B cell (primary cell): ENCODE results near the gene DLAT. TPM values are rescaled to one million over a fixed set of nuclear protein-coding genes. Genes with fewer than 3 reads are reported as not detected.

Experiments
- ATAC-seq: fragments of 200-7000 bp; cut with Tn5 transposase; one replicate; pipeline ENCODE4 v1.10.0; 2021; ENCODE audit warnings: low read depth, mild to moderate bottlenecking, moderate number of reproducible peaks, moderate library complexity
- CTCF ChIA-PET: fragments of 350-600 bp; sonication (Branson Sonifier 250); formaldehyde crosslinking; loops from one replicate; lab custom pipeline; 2021; ENCODE audit warnings: antibody characterized with exemption, inconsistent platforms; lab: Charles Lee
- POLR2A ChIA-PET: fragments of 350-600 bp; sonication (Branson Sonifier 250); formaldehyde crosslinking; loops from one replicate; lab custom pipeline; 2021; ENCODE audit warnings: antibody characterized with exemption; lab: Charles Lee
- DNase-seq: peaks from one replicate; pipeline ENCODE4 v3.0.0; 2013
- H2AFZ ChIP-seq: 2 replicates; pipeline ENCODE4 v1.6.1; 2012; ENCODE audit warnings: mild to moderate bottlenecking, low read depth, low read length; ENCODE audit not compliant: insufficient read depth, poor library complexity, severe bottlenecking
- H3K27ac ChIP-seq, 2 donors: 1 replicate in 1 of 2; 2 replicates in 1 of 2; pipeline ENCODE4 v1.5.1; 2012 to 2013; ENCODE audit warnings: low read length in 2 of 2, mild to moderate bottlenecking in 2 of 2, moderate library complexity in 1 of 2
- H3K27me3 ChIP-seq, 4 experiments: fragments of 200-600 bp in 1 of 4; sonication (generic) in 1 of 4; replicated peaks in 1 of 4; 1 replicate in 2 of 4; 2 replicates in 2 of 4; pipeline versions ENCODE4 v1.6.1 to v1.7.0; 2013 to 2016; ENCODE audit warnings: low read length in 3 of 4, mild to moderate bottlenecking in 2 of 4, mixed read lengths in 1 of 4, moderate library complexity in 1 of 4; ENCODE audit not compliant: insufficient read depth in 4 of 4, control insufficient read depth in 3 of 4; ENCODE audit errors: control extremely low read depth in 1 of 4
- H3K36me3 ChIP-seq, 2 experiments: replicated peaks in 1 of 2; 1 replicate in 1 of 2; 2 replicates in 1 of 2; pipeline versions ENCODE4 v1.6.1 to v1.7.1; 2013; ENCODE audit warnings: low read length in 1 of 2; ENCODE audit not compliant: insufficient read depth in 2 of 2, control insufficient read depth in 1 of 2; ENCODE audit errors: control extremely low read depth in 1 of 2, extremely low read depth in 1 of 2
- H3K4me1 ChIP-seq, 2 donors: fragments of 200-600 bp in 1 of 2; sonication (generic) in 1 of 2; 1 replicate in 1 of 2; 2 replicates in 1 of 2; pipeline versions ENCODE4 v1.5.1 to v1.6.1; 2013 to 2017; ENCODE audit warnings: low read length in 2 of 2; ENCODE audit not compliant: control insufficient read depth in 2 of 2, insufficient read depth in 2 of 2
- H3K4me2 ChIP-seq: replicated peaks from 2 replicates; pipeline ENCODE3; 2012; ENCODE audit warnings: mild to moderate bottlenecking, low read depth, low read length; ENCODE audit not compliant: poor library complexity, severe bottlenecking
- H3K4me3 ChIP-seq, 5 experiments: fragments of 200-600 bp in 1 of 5; sonication (generic) in 1 of 5; 1 replicate in 3 of 5; 2 replicates in 2 of 5; pipeline versions ENCODE4 v1.5.1 to v1.7.0; 2011 to 2016; ENCODE audit warnings: low read length in 4 of 5, mild to moderate bottlenecking in 4 of 5, low read depth in 2 of 5, control low read depth in 1 of 5, moderate library complexity in 1 of 5; ENCODE audit not compliant: insufficient read depth in 1 of 5; ENCODE audit errors: control extremely low read depth in 1 of 5, extremely low read depth in 1 of 5
- H3K79me2 ChIP-seq: fragments of 200-600 bp; sonication (generic); one replicate; pipeline ENCODE4 v1.6.0; 2016; ENCODE audit warnings: low read length; ENCODE audit not compliant: control insufficient read depth, insufficient read depth
- H3K9ac ChIP-seq: fragments of 200-600 bp; sonication (generic); 2 replicates; pipeline ENCODE4 v1.6.1; 2017; ENCODE audit warnings: mild to moderate bottlenecking, low read length, moderate library complexity
- H3K9me3 ChIP-seq, 3 donors: one replicate each; pipeline versions ENCODE4 v1.6.1 to v1.7.1; 2013; ENCODE audit warnings: low read length in 2 of 3; ENCODE audit not compliant: control insufficient read depth in 2 of 3, insufficient read depth in 1 of 3; ENCODE audit errors: control extremely low read depth in 1 of 3
- H4K20me1 ChIP-seq: 2 replicates; pipeline ENCODE4 v1.6.0; 2012; ENCODE audit warnings: mild to moderate bottlenecking, low read length; ENCODE audit not compliant: insufficient read depth, control insufficient read depth, poor library complexity, severe bottlenecking
- H3K27ac Mint-ChIP-seq: one replicate; pipeline ENCODE4 v1.8.0; 2021; ENCODE audit warnings: mixed read lengths
- H3K27me3 Mint-ChIP-seq: one replicate; pipeline ENCODE4 v1.8.0; 2021; ENCODE audit warnings: mixed read lengths
- H3K4me1 Mint-ChIP-seq: one replicate; pipeline ENCODE4 v1.8.0; 2021; ENCODE audit warnings: mixed read lengths
- H3K4me3 Mint-ChIP-seq: one replicate; pipeline ENCODE4 v1.8.0; 2021; ENCODE audit warnings: mixed read lengths
- H3K9me3 Mint-ChIP-seq: one replicate; pipeline ENCODE4 v1.8.0; 2022; ENCODE audit warnings: mixed read lengths; ENCODE audit not compliant: insufficient read depth
- EZH2 ChIP-seq: IDR thresholded peaks from 2 replicates; pipeline ENCODE4 v1.6.1; 2012; ENCODE audit warnings: borderline replicate concordance, low read depth, mild to moderate bottlenecking, moderate library complexity, low read length; ENCODE audit not compliant: insufficient read depth, poor library complexity, severe bottlenecking
- WGBS: methylation state at CpG from one replicate; pipeline ENCODE4 v1.1.5; 2013; ENCODE audit warnings: missing lambda C conversion rate; ENCODE audit not compliant: insufficient coverage; 5-methylcytosine and 5-hydroxymethylcytosine counted together
- intact Hi-C: fragments of 100-400 bp; cut with micrococcal nuclease; formaldehyde crosslinking; loops from one replicate; pipeline ENCODE4 v1.10.0; 2022
- polyA plus RNA-seq: library from polyadenylated mRNA; depleted of rRNA; stranded (reverse); fragments of >200 nt; gene quantifications from 2 replicates; pipeline ENCODE4 v1.2.3, GENCODE V29; 2012
- total RNA-seq, 2 donors: library from RNA; stranded (reverse); fragments of 120-200 nt in 1 of 2; gene quantifications; 1 replicate in 1 of 2; 2 replicates in 1 of 2; pipeline versions ENCODE4 v1.2.3 to v1.2.4, GENCODE V29; 2013 to 2022
- TF ChIP-seq, protein P1 (sequence below): fragments of 200-600 bp; IDR thresholded peaks from one replicate; pipeline ENCODE4 v1.8.0; 2022; ENCODE audit warnings: antibody characterized with exemption, mild to moderate bottlenecking

The DLAT gene
- total and polyA plus RNA-seq, 2 donors (not counting 1 experiment from before 2014, with no cell fraction given), result 8.9 to 19.8 TPM

DNA sequence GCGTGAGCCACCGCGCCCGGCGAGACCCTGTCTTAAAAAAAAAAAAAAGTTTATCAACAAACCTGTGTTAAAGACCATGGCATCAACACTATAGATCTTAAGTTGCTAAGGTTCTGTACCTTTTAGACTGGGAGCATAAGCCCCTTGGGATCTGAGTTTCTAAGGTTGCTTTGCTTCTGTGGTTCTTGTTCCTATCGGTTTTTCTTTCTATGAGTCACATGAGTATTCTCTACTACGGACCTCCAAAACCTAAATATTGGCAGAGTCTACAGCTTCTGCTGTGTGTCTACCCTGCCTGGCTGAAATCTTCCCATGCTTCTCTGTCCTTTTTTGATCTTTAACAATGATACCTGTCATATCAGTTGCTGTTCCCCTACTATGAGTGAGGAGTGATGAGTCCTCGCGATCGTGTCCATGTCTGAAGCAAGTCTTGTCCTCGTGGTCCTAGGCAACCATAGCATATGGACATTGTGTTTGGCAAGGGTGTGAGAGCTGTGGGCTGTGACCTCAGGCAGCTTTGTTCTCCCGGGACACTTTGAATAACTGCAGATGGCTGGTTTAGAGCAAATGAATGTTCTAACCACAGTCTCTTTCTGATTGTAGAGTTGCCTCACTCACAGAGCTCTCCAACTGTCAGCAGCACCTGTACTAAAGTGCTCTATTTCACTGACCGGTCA, 9.0 kb upstream of the DLAT start:
- H3K36me3 ChIP-seq, result no peaks in the 10 kb centered on the region
- no peak for TF ChIP-seq EZH2
- TF ChIP-seq, protein P1, sequence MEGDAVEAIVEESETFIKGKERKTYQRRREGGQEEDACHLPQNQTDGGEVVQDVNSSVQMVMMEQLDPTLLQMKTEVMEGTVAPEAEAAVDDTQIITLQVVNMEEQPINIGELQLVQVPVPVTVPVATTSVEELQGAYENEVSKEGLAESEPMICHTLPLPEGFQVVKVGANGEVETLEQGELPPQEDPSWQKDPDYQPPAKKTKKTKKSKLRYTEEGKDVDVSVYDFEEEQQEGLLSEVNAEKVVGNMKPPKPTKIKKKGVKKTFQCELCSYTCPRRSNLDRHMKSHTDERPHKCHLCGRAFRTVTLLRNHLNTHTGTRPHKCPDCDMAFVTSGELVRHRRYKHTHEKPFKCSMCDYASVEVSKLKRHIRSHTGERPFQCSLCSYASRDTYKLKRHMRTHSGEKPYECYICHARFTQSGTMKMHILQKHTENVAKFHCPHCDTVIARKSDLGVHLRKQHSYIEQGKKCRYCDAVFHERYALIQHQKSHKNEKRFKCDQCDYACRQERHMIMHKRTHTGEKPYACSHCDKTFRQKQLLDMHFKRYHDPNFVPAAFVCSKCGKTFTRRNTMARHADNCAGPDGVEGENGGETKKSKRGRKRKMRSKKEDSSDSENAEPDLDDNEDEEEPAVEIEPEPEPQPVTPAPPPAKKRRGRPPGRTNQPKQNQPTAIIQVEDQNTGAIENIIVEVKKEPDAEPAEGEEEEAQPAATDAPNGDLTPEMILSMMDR, result no peak
- WGBS, result 61% methylated on average over 5 of the region's 13 CpGs
- peaks cover 2% of the 10 kb centered on the region for H3K27me3 Mint-ChIP-seq
- H3K79me2 ChIP-seq, result no peaks in the 10 kb centered on the region
- H3K9me3 ChIP-seq, result no peaks in the 10 kb centered on the region
- ChIA-PET CTCF (interaction anchor here (0.7 to 1.4 kb wide), 2 partner anchors 35 to 1306 kb away, joined by 3 to 4 read pairs; no protein-coding TSS in a partner anchor), POLR2A (no interaction called here)
- DNase-seq (peak; percentile 14), ATAC-seq (peak; percentile 47)
- H3K27ac ChIP-seq, result no peak overlapping the region
- peak overlapping the region; percentile 36 for H2AFZ ChIP-seq
- no peaks in the 10 kb centered on the region for H4K20me1 ChIP-seq
- peak overlapping the region; percentile 46 for H3K9ac ChIP-seq
- H3K4me2 ChIP-seq, result peak overlapping the region; percentile 56
- peak overlapping the region; percentile 51 for H3K27ac Mint-ChIP-seq
- intact Hi-C loops, result no loop called here
- H3K4me3 Mint-ChIP-seq, result peak overlapping the region; percentile 79
- H3K4me1 Mint-ChIP-seq, result peaks cover 7% of the 10 kb centered on the region
- H3K4me3 ChIP-seq, result peak overlapping the region in 2 of 5 experiments; percentile 27 to 46
- H3K9me3 Mint-ChIP-seq, result no peaks in the 10 kb centered on the region
- H3K27me3 ChIP-seq, result no peaks in the 10 kb centered on the region
- H3K4me1 ChIP-seq, result peaks cover 0 to 9% of the 10 kb centered on the region in 2 donors

DNA sequence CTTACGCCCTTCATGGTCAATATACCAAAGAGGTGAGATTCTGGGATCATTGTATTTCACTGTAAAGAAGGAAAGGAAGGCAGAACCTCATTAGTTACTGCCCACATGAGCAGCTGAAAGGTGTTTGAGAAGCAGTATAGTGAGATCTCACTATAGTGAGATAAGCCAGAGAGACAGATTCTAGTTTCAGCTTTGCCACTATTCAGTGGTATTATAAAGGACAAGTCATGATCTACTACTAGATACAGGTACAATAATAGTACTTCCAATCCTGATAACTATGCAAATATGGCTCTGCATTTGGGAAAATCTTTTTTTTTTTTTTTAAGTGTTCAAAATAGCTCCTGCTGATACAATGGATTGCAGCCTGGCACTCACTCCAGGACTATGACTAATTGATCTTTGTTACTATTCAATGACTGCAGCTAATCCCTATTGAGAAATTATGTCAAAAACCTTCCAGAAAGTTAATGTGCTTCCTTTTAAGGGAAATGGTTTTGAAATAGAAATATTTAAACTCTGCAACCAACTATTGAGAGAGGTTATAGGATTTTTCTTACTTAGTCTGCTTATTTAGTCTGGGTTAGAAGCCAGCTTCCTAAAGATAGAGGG, 8.3 kb upstream of the DLAT start:
- Mint-ChIP-seq H3K4me1 (peaks cover 7% of the 10 kb centered on the region), H3K27me3 (peaks cover 2% of the 10 kb centered on the region), H3K9me3 (no peaks in the 10 kb centered on the region), H3K4me3 (peak overlapping the region; percentile 79), H3K27ac (no peak overlapping the region)
- Histone ChIP-seq H3K27me3 (no peaks in the 10 kb centered on the region), H2AFZ (no peak overlapping the region), H3K9ac (no peak overlapping the region), H3K79me2 (no peaks in the 10 kb centered on the region), H3K36me3 (no peaks in the 10 kb centered on the region), H3K27ac (no peak overlapping the region), H4K20me1 (no peaks in the 10 kb centered on the region), H3K4me3 (no peak overlapping the region), H3K9me3 (no peaks in the 10 kb centered on the region), H3K4me1 (peaks cover 0 to 9% of the 10 kb centered on the region in 2 donors), H3K4me2 (peak overlapping the region; percentile 56)
- no peak for DNase-seq
- TF ChIP-seq, protein P1, result no peak
- no peak for TF ChIP-seq EZH2
- CTCF ChIA-PET, result interaction anchor here (0.6 to 1.4 kb wide), 3 partner anchors 36 to 1305 kb away, joined by 3 to 4 read pairs (median 3); no protein-coding TSS in a partner anchor
- ATAC-seq, result no peak
- POLR2A ChIA-PET, result no interaction called here
- intact Hi-C loops, result no loop called here
- no CpG with 5 or more reads among the region's 1 CpG for WGBS
